Skeletal muscle cell (primary cell): ENCODE data around the gene NELL2.

Experiments used
- DNase-seq: peaks from one replicate; pipeline ENCODE4 v3.0.0-alpha.2; 2010; ENCODE audit warnings: low read depth
- H3K4me3 ChIP-seq: 2 replicates; pipeline ENCODE4 v1.5.1; 2011; ENCODE audit warnings: low read depth, mild to moderate bottlenecking, control low read depth, low read length, moderate library complexity

Gene NELL2

GRCh38 chr12:44647917-44648690, 228.0 kb downstream of the NELL2 start:
- no peak for DNase-seq
- no peak overlapping the region for H3K4me3 ChIP-seq

GRCh38 chr12:44640427-44641190, 235.5 kb downstream of the NELL2 start:
- no peak for DNase-seq
- H3K4me3 ChIP-seq = no peak overlapping the region

- DNase-seq = no peak
- H3K4me3 ChIP-seq = no peak overlapping the region
These were observed 238.2 kb downstream of the NELL2 start for GRCh38 chr12:44637875-44638274.

- H3K4me3 ChIP-seq = no peak overlapping the region
- DNase-seq = no peak
These were observed 247.9 kb downstream of the NELL2 start for GRCh38 chr12:44628180-44628579.

GRCh38 chr12:44627387-44628166, 248.5 kb downstream of the NELL2 start:
- H3K4me3 ChIP-seq = no peak overlapping the region
- no peak for DNase-seq

GRCh38 chr12:44626883-44627282, 249.2 kb downstream of the NELL2 start:
- no peak overlapping the region for H3K4me3 ChIP-seq
- no peak for DNase-seq

GRCh38 chr12:44618946-44619345, 257.2 kb downstream of the NELL2 start:
- DNase-seq = no peak
- no peak overlapping the region for H3K4me3 ChIP-seq

GRCh38 chr12:44616402-44616801, 259.7 kb downstream of the NELL2 start:
- H3K4me3 ChIP-seq = no peak overlapping the region

GRCh38 chr12:44611538-44611937, 264.6 kb downstream of the NELL2 start:
- H3K4me3 ChIP-seq = no peak overlapping the region
- DNase-seq = no peak

More at GRCh38 chr12:44616402-44616801, 259.7 kb downstream of the NELL2 start:
- no peak for DNase-seq

- H3K4me3 ChIP-seq = no peak overlapping the region
- no peak for DNase-seq
These were observed 272.4 kb downstream of the NELL2 start for GRCh38 chr12:44603701-44604100.

GRCh38 chr12:44592626-44593025, 283.5 kb downstream of the NELL2 start:
- H3K4me3 ChIP-seq = no peak overlapping the region
- no peak for DNase-seq

GRCh38 chr12:44589697-44590096, 286.4 kb downstream of the NELL2 start:
- no peak for DNase-seq
- no peak overlapping the region for H3K4me3 ChIP-seq

GRCh38 chr12:44588651-44589050, 287.5 kb downstream of the NELL2 start:
- no peak overlapping the region for H3K4me3 ChIP-seq
- DNase-seq = no peak

GRCh38 chr12:44584625-44585024, 291.5 kb downstream of the NELL2 start:
- H3K4me3 ChIP-seq = no peak overlapping the region
- DNase-seq = no peak

GRCh38 chr12:44582521-44582920, 293.6 kb downstream of the NELL2 start:
- no peak for DNase-seq
- H3K4me3 ChIP-seq = no peak overlapping the region

GRCh38 chr12:44581642-44582242, 294.4 kb downstream of the NELL2 start:
- no peak for DNase-seq
- no peak overlapping the region for H3K4me3 ChIP-seq

GRCh38 chr12:44574586-44574985, 301.5 kb downstream of the NELL2 start:
- no peak overlapping the region for H3K4me3 ChIP-seq
- no peak for DNase-seq

- DNase-seq = no peak
These were observed 302.4 kb downstream of the NELL2 start for GRCh38 chr12:44573723-44574122.

GRCh38 chr12:44571006-44571550, 305.0 kb downstream of the NELL2 start:
- no peak for DNase-seq
- no peak overlapping the region for H3K4me3 ChIP-seq

More at GRCh38 chr12:44573723-44574122, 302.4 kb downstream of the NELL2 start:
- H3K4me3 ChIP-seq = no peak overlapping the region
